Left kidney (tissue), 1 donor: ENCODE data around the gene RPL36. TPM values are rescaled to one million over a fixed set of nuclear protein-coding genes. Genes with fewer than 3 reads are reported as not detected.

Experiments used
- polyA plus RNA-seq: library from polyadenylated mRNA; unstranded; fragments of 120-200 nt; gene quantifications from one replicate; pipeline ENCODE4 v1.2.1, GENCODE V29; 2013; ENCODE audit not compliant: insufficient read length

Gene RPL36
- polyA plus RNA-seq, 1 donor, result 513 TPM

Other genes starting within 250 kb of the RPL36 start
- gene ZNRF4, start 234.9 kb upstream of the RPL36 start, polyA plus RNA-seq, result not detected
- 0.63 TPM for gene TINCR, start 122.3 kb upstream of the RPL36 start, polyA plus RNA-seq
- gene SAFB2, start 67.5 kb upstream of the RPL36 start, polyA plus RNA-seq, result 118 TPM
- gene SAFB, start 67.2 kb upstream of the RPL36 start, polyA plus RNA-seq, result 192 TPM
- 28.9 TPM for gene MICOS13, start 9.8 kb upstream of the RPL36 start, polyA plus RNA-seq
- gene HSD11B1L, start 9.3 kb upstream of the RPL36 start, polyA plus RNA-seq, result 8.9 TPM
- gene LONP1, start 29.9 kb downstream of the RPL36 start, polyA plus RNA-seq, result 50.7 TPM
- not detected for gene CATSPERD, start 30.3 kb downstream of the RPL36 start, polyA plus RNA-seq
- 2.8 TPM for gene PRR22, start 94.5 kb downstream of the RPL36 start, polyA plus RNA-seq
- gene DUS3L, start 100.9 kb downstream of the RPL36 start, polyA plus RNA-seq, result 26.2 TPM
- gene NRTN, start 114.8 kb downstream of the RPL36 start, polyA plus RNA-seq, result 2.6 TPM
- 13.4 TPM for gene FUT6, start 149.4 kb downstream of the RPL36 start, polyA plus RNA-seq
- gene FUT3, start 161.2 kb downstream of the RPL36 start, polyA plus RNA-seq, result 1.2 TPM
- gene FUT5, start 180.2 kb downstream of the RPL36 start, polyA plus RNA-seq, result not detected
- gene NDUFA11, start 213.5 kb downstream of the RPL36 start, polyA plus RNA-seq, result 120 TPM
- gene VMAC, start 214.6 kb downstream of the RPL36 start, polyA plus RNA-seq, result 8.7 TPM
- 21.8 TPM for gene CAPS, start 224.0 kb downstream of the RPL36 start, polyA plus RNA-seq